ENCODE results near the gene STK16. TPM values are rescaled to one million over a fixed set of nuclear protein-coding genes. Genes with fewer than 3 reads are reported as not detected.
A peak's percentile ranks its signal among the peaks of the same experiment; 100 is the strongest.

The STK16 gene
- total and polyA plus RNA-seq, 7 donors: 11.6 to 38.5 (median 16.0) TPM

- WGBS, 3 donors: 5 to 8% (median 6%) methylated on average over 61 to 71 of the region's 71 CpGs
- Histone ChIP-seq H3K4me3 (peak within 1 kb of the TSS; percentile 69), H3K27ac (peak within 1 kb of the TSS; percentile 92), H3K4me1 (peaks cover 24% of the 10 kb centered on the region), H3K27me3 (ENCODE audit: insufficient read depth in 3 of 3, low read length in 2 of 3) (no peaks in the 10 kb centered on the region), H3K9me3 (no peaks in the 10 kb centered on the region), H3K36me3 (ENCODE audit: insufficient read depth in 1 of 2, low read depth in 1 of 2) (peaks cover 6 to 76% of the 10 kb centered on the region in 2 donors)
- no peak for TF ChIP-seq CTCF (IDR thresholded peaks at IDR 0.05)
- ATAC-seq (peak; percentile 87 to 88 (median 87)), DNase-seq (peak; percentile 99)
- intact Hi-C loops (cut with DNase I): loop anchor here in 1 of 2 donors (5.0 kb wide), 1 partner anchor 42 kb away; the partner anchor contains the start of genes CNPPD1 and RETREG2
Measured at GRCh38 chr2:219218732-219219701, 26.3 kb upstream of the STK16 start, which contains the start of gene ABCB6. Gene ABCB6, minus strand, starts transcription at chr2:219218958. Its CDS starts 285 bp downstream, at chr2:219218673.

GRCh38 chr2:219219784-219220532 is 25.3 kb upstream of the STK16 start:
- no peak for ATAC-seq
- Histone ChIP-seq H3K4me3 (peak overlapping the region; percentile 69), H3K27ac (peak overlapping the region; percentile 92), H3K36me3 (ENCODE audit: insufficient read depth in 1 of 2, low read depth in 1 of 2) (peaks cover 6 to 76% of the 10 kb centered on the region in 2 donors), H3K27me3 (ENCODE audit: insufficient read depth in 3 of 3, low read length in 2 of 3) (no peaks in the 10 kb centered on the region), H3K9me3 (no peaks in the 10 kb centered on the region), H3K4me1 (peaks cover 24% of the 10 kb centered on the region)
- intact Hi-C loops (cut with DNase I): loop anchor here in 1 of 2 donors (5.0 kb wide), 1 partner anchor 43 kb away; the partner anchor contains the start of genes CNPPD1 and RETREG2
- no peak for TF ChIP-seq CTCF (IDR thresholded peaks at IDR 0.05)
- WGBS, 3 donors: 84 to 85% (median 85%) methylated on average over 18 of the region's 18 CpGs
- DNase-seq: no peak

GRCh38 chr2:219220652-219221402 is 24.5 kb upstream of the STK16 start:
- DNase-seq (no peak), ATAC-seq (no peak)
- TF ChIP-seq CTCF (IDR thresholded peaks at IDR 0.05): no peak
- Histone ChIP-seq H3K4me3 (no peak overlapping the region), H3K27me3 (ENCODE audit: insufficient read depth in 3 of 3, low read length in 2 of 3) (no peaks in the 10 kb centered on the region), H3K4me1 (peaks cover 23% of the 10 kb centered on the region), H3K27ac (peak overlapping the region; percentile 36), H3K9me3 (no peaks in the 10 kb centered on the region), H3K36me3 (ENCODE audit: insufficient read depth in 1 of 2, low read depth in 1 of 2) (peaks cover 8 to 76% of the 10 kb centered on the region in 2 donors)
- 87 to 89% (median 89%) methylated on average over 16 to 19 of the region's 19 CpGs for WGBS, 3 donors
- intact Hi-C loops (cut with DNase I): no loop called here

- H3K4me3 ChIP-seq: no peak overlapping the region
- H3K27ac ChIP-seq: peak overlapping the region; percentile 23
- WGBS, 3 donors: 63 to 72% (median 71%) methylated on average over 16 of the region's 16 CpGs
- H3K4me1 ChIP-seq: peaks cover 15% of the 10 kb centered on the region
- ATAC-seq (no peak), DNase-seq (no peak)
- no peaks in the 10 kb centered on the region for H3K9me3 ChIP-seq
- intact Hi-C loops (cut with DNase I): no loop called here
- H3K36me3 ChIP-seq (ENCODE audit: insufficient read depth in 1 of 2, low read depth in 1 of 2): peaks cover 8 to 77% of the 10 kb centered on the region in 2 donors
- TF ChIP-seq CTCF (IDR thresholded peaks at IDR 0.05): no peak
- no peaks in the 10 kb centered on the region for H3K27me3 ChIP-seq (ENCODE audit: insufficient read depth in 3 of 3, low read length in 2 of 3)
Measured at GRCh38 chr2:219221957-219222518, 23.2 kb upstream of the STK16 start.
